GM19438 (cell line): Measurements from ENCODE around the gene DENND1A.

ENCODE experiments used
- ATAC-seq: cut with Tn5 transposase; IDR thresholded peaks from one replicate; pipeline ENCODE4 v1.9.1; 2021; ENCODE audit warnings: low read depth; ENCODE audit not compliant: unreplicated experiment

Gene DENND1A

GRCh38 chr9:123601828-123602227, 328.1 kb downstream of the DENND1A start:
- ATAC-seq = no peak

GRCh38 chr9:123599781-123600180, 330.1 kb downstream of the DENND1A start:
- ATAC-seq = no peak

- no peak for ATAC-seq
Measured at GRCh38 chr9:123597876-123598556, 331.9 kb downstream of the DENND1A start.

GRCh38 chr9:123597048-123597447, 332.9 kb downstream of the DENND1A start:
- no peak for ATAC-seq

- ATAC-seq = no peak
Measured at GRCh38 chr9:123591283-123591682, 338.6 kb downstream of the DENND1A start.

GRCh38 chr9:123590499-123590898, 339.4 kb downstream of the DENND1A start:
- no peak for ATAC-seq

GRCh38 chr9:123589361-123590239, 340.3 kb downstream of the DENND1A start:
- ATAC-seq = no peak

- ATAC-seq = no peak
Measured at GRCh38 chr9:123586275-123586674, 343.7 kb downstream of the DENND1A start.

- ATAC-seq = no peak
Measured at GRCh38 chr9:123584202-123585176, 345.4 kb downstream of the DENND1A start.

GRCh38 chr9:123583646-123584045, 346.3 kb downstream of the DENND1A start:
- ATAC-seq = no peak

- no peak for ATAC-seq
Measured at GRCh38 chr9:123571240-123571639, 358.7 kb downstream of the DENND1A start.

GRCh38 chr9:123568691-123569688, 360.9 kb downstream of the DENND1A start:
- no peak for ATAC-seq

- ATAC-seq = no peak
Measured at GRCh38 chr9:123567013-123567412, 362.9 kb downstream of the DENND1A start.

GRCh38 chr9:123564652-123565051, 365.3 kb downstream of the DENND1A start:
- ATAC-seq = no peak

- ATAC-seq = no peak
Measured at GRCh38 chr9:123562844-123563346, 367.0 kb downstream of the DENND1A start.

- ATAC-seq = no peak
Measured at GRCh38 chr9:123561046-123561445, 368.9 kb downstream of the DENND1A start.

- no peak for ATAC-seq
Measured at GRCh38 chr9:123556464-123557435, 373.2 kb downstream of the DENND1A start.

- ATAC-seq = no peak
Measured at GRCh38 chr9:123555646-123556045, 374.3 kb downstream of the DENND1A start.
